Ramos (cell line): ENCODE measurements around the gene PLEKHA8.
"Not testable (repeated sequence)": the region's sequence is repeated elsewhere in the genome, so short reads cannot be mapped to it uniquely, and the experiment has no call there.

ENCODE experiments used
- in situ Hi-C: fragments of 300-500 bp; cut with MboI; formaldehyde crosslinking; loops from one replicate; pipeline ENCODE4 v1.14.3; 2022; ENCODE audit warnings: low sequenced_read_pairs; ENCODE audit not compliant: unreplicated experiment

PLEKHA8 gene

DNA sequence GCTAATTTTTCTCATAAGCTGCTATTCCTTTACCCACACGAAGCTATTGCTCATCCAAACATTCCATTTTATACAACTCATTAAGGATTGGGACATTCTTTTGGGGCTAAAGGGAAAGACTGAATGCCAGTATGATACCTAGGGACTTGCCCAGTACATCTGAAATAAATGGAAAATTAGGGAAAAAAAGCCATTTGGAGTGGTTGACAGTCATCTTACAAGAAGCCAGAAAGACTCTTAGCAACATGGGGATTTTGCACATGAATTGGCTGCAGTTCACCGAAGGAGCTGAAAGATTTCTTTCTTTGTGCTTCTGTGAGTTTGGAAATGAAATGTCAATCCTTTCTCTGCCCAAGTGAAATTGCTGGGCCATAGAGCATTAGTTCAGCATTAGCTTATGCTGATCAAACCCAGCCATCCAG is 63.3 kb downstream of the PLEKHA8 start:
- in situ Hi-C loops, result no loop called here

DNA sequence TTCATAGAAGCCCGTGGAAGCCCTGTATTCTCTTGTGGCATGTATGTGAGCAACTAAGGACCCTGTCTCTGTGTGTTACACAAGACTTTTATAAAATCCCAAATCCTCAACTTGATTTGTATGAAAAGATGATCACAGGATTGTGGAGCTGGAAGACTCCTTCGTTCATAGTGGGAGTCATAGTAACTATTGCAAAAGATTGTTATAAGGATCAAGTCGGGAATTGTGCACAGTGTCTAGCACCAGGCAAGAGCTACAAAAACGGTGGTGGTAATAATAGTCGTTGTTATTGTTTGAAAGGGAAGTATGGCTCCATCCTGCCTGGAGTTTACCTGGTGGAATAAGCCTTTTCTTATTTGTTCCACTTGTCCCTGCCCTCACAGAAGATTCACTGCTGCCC is 63.8 kb downstream of the PLEKHA8 start:
- in situ Hi-C loops, result no loop called here

DNA sequence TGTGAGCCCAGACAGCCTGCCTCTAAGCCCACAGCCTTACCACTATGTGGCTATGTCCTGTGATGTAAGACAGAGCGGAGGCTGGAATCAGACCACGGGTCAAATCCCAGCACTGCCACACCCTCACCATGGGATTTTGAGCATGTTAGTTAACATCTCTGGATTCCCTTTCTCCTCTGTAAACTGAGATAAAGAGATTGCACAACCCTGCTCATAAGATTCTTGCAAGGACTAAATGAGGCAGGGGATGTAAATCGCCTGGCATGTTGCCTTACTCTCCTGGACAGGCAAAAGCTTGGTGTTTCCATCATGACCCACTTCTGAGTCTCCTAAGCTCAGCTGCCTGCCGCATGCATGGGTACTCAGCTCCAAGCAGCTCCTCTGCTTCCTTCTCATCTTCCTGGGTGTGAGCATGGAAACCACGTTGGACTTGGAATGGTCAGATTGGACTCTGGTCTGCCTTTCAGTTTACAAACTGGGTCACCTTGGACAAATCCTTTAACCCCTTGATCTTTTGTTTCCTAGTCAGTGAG is 65.3 kb downstream of the PLEKHA8 start:
- in situ Hi-C loops, result no loop called here

DNA sequence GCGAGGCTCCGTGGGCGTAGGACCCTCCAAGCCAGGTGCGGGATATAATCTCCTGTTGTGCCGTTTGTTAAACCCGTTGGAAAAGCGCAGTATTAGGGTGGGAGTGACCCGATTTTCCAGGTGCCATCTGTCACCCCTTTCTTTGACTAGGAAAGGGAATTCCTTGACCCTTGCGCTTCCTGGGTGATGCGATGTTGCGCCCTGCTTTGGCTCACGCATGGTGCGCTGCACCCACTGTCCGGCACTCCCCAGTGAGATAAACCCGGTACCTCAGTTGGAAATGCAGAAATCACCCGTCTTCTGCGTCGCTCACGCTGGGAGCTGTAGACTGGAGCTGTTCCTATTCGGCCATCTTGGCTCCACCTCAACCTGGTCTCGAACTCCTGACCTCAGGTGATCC is 70.4 kb downstream of the PLEKHA8 start:
- in situ Hi-C loops, result not testable (repeated sequence)

DNA sequence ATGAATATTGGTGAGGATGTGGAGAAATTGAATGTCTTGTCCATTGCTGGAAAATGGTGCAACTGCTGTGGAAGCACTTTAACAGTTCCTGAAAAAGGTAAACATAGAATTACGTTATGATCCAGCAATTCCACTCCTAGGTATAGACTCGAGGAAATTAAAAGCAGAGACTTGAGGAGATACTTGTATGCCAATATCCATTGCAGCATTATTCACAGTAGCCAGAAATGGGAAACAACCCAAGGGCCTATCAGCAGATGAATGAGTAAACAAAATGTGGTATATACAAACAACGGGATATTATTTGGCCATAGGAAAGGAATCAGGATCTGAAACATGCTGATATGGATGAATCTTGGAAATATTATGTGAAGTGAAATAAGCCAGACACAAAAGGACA is 74.1 kb downstream of the PLEKHA8 start:
- in situ Hi-C loops, result no loop called here

DNA sequence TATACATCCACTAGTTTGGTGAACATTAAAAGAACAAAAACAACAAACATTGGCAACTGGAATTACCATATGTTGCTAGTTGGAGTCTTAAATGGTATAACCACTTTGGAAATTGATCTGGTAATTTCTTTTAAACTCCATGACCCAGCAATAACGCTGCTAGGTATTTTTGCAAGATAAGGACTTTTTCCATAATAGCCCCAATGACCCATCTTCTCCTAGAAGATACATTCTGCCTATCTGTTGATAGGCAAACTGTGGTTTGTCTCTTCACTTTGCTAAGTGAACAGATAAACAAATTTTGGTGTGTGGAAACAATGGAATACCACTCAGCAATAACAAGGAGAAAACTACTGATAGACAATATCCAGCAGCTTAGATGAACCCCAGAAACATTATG is 75.9 kb downstream of the PLEKHA8 start:
- in situ Hi-C loops, result no loop called here

DNA sequence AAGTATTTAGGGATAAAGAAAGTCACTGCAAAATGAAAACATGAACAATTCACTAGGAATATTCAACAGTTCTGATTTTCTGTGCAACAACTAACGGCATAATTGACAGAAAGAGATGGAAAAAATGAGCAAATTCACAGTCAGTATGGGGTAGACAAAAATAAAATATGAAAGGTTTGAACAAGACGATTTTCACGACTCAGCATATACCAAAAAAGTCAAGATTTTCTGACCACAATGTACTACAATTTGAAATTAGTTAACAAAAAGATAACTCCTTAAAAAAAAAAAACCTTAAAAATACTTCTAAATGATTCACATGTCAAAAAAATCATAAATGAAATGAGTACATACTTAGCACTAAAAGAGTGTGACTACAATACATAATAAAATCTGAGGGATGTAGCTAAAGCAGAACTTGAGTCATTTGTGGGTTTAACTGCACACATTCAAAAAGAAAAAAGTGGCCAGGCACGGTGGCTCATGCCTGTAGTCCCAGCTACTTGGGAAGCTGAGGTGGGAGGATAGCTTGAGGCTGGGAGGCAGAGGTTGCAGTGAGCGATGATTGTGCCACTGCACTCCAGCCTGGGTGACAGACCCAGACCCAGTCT is 84.0 kb downstream of the PLEKHA8 start:
- in situ Hi-C loops, result no loop called here

DNA sequence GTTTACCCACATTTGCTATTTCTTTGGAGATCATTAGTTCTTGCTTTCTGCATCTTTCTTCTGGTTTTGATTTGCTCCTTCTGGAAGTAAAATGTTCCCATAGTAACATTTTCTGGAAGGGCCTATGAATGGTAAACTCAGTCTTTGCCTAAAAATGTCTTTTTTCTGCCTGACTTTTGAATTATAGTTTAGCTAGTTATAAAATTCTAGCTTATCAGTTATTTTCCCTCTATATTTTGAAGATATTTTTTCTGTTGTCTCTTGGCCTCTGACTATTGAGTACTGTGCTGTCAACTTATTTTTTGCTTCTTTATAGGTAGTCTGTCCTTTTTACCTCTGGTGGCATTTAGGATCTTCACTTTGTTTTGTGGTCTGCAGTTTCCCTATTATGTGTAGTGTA is 84.9 kb downstream of the PLEKHA8 start:
- in situ Hi-C loops, result no loop called here

DNA sequence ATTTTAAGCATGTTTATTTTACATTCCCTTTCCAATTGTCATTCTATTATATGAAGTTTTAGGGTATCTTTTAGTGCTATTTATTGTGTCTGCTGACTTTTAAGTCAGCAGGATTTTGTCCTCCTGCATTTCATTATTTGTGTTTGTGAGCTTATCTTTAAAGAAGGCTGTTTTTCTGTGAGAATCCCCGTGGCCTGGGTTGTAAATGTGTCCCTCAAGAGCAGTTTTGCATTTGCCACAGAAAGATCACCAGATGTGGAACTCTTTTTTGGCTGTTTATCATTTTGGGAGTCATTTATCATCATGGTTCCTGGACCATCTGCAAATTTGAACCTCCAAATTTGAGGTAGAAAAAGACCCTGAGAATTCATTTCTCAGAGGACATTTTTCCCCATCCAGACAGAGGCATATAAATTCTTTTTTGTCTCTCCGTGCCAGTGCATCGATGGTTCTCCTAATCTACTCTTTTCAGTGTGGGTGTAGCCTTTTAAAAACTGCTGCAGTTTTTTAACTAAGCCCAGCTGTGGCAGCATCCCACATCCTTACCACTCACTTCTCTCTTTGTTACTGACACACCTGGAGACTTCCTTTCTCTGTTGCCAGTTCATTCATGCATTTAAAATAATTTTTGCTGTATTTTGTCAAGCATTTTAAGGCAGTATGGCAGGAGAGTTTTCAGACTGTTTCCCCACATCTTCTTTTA is 86.5 kb downstream of the PLEKHA8 start:
- in situ Hi-C loops, result no loop called here

DNA sequence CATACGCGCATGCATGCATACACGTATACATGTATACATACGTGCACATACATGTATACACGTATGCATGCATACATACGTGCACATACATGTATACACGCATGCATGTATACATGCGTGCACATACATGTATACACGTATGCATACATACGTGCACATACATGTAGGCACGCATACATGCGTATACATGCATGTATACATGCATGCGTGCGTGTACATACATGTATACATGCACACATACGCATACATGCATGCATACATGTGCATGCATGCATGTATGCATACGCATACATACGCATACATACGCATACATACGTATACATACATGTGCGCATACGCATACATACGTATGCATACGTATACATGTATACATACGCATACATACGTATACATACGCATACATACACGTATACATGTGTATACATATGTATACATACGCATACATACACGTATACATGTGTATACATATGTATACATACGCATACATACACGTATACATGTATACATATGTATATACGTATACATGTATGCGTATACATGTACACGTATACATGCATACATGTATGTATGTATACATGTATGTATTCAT is 87.6 kb downstream of the PLEKHA8 start:
- in situ Hi-C loops, result no loop called here

DNA sequence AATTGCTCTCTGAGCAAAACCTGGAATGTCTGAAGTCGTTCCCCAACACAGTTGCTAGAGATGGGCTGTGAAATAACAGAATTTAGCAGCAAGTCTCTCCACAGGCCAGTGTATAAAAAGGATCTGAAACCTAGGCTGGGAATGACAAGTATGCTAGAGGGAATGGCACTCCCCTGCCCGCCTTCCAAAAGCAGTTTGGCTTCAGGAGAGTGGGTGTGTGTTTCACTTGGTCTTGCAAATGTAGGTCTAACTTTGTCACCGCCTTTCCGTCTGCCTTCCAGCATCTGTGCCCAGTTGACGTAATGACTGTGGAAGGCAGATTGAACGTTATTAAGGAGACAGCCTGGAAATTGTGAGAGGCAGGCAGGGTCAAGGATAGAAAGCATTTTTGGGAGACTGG is 88.6 kb downstream of the PLEKHA8 start:
- in situ Hi-C loops, result no loop called here

DNA sequence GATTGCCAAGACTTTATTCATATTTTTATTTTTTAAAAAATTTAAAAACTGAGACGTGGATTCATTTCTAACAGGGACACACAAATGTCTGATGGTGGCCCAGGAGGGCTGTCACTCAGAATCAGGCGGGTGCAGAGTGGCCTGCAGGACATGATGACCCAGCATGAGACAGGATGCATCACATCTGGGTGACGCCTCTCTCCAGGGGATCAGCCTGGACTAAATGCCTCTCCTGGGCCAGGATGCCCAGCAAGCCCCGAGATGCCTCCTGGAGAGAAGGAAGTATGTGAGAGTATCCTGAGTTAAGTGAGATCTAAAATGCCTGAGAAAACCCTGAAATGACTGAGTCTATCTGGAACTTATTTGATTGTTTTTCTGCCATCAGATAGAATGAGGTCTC is 89.7 kb downstream of the PLEKHA8 start:
- in situ Hi-C loops, result no loop called here

DNA sequence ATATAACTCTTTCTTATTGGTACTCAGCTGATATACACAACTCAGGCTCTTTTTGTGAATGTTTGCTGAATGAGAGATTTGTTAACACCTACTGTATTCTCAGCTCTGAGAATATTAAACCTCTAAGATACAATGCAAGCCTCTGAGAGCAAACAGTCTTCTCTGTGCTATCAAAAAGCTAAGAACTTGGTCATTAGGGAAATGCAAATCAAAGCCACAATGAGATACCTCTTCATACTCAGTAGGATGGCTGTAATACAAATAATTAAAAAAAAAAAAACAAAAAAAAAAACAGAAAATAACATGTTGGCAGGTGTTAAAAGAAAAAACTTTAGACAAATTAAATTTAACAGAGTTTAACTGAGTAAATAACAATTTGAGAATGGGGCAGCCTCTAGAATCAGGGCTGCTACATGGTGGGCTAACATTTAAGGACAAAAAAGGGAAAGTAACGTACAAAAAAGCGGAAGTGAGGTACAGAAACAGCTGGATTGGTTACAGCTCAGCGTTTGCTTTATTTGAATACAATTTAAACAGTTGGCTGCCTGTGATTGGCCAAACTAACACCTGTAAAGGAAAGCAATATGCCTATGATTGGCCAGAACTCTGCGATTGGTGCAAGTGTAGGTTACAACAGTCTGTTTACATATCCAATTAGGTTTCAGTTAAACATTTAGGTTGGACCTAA is 91.8 kb downstream of the PLEKHA8 start:
- in situ Hi-C loops, result no loop called here

DNA sequence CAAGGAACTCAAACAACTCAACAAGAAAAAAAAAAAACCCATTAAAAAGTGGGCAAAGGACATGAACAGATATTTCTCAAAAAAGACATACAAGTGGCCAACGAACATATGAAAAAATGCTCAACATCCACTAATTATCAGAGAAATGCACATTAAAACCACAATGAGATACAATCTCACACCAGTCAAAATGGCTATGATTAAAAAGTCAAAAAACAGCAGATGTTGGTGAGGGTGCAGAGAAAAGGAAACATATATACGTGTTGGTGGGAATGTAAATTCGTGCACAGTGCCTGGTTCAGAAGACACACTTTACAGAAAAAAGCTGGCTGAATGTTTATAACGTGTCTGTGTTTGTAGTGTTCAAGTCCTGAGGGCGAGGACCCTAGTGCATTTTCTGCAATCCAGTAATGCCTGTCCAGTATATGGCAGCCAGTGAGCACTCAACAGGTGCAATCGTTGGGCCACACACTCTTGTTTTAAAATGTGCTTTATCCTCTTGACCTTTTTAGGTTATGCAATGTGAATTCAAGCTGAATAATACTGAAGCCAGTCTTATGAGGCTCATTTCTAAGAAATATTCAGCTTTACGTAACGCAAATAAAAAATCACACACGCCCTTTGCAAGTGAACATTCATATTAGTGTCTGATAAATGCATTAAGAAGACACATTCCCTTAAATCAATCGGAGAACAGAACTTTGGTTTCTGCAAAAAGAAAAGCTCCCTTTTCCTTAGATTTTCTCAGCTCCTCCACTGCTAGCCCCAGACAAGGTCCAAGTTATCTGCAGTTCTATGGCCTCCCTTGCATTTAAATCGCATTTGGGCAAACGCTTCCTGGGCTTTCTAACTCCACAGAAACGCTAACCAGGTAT is 105.8 kb downstream of the PLEKHA8 start:
- in situ Hi-C loops, result no loop called here

DNA sequence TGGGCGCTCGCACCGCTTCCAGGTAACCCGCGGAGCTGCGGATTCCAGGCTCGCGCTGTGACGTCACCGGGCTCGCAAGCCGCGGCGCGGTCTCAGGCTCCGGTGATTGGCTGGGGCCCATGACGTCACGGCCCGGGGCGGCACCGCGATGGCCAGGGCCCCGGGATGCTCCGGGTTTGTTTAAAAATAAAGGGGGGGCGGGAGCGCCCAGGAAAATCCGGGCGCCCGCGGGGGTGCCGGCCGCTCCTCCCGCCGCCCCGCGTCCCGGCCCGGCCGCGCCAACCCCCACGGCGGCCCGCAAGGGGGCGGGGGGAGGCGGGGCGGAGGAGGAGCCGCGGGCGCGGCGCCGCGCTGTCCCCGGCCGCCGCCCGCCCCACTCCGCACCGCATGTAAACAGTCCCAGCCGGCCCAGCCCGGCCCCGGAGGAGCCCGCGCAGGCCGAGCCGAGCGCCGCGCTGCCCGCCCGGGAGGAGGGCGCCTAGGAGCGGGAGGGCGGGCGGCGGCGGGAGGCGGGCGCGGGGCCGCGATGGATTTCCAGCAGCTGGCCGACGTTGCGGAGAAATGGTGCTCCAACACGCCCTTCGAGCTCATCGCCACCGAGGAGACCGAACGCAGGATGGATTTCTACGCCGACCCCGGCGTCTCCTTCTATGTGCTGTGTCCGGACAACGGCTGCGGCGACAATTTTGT is 106.5 kb downstream of the PLEKHA8 start, which contains the start of gene MTURN:
TSS of gene MTURN (plus strand) at position 376 of the 690 bp plus-strand sequence. CDS start at position 527, 151 bp downstream.
- in situ Hi-C loops, result no loop called here

DNA sequence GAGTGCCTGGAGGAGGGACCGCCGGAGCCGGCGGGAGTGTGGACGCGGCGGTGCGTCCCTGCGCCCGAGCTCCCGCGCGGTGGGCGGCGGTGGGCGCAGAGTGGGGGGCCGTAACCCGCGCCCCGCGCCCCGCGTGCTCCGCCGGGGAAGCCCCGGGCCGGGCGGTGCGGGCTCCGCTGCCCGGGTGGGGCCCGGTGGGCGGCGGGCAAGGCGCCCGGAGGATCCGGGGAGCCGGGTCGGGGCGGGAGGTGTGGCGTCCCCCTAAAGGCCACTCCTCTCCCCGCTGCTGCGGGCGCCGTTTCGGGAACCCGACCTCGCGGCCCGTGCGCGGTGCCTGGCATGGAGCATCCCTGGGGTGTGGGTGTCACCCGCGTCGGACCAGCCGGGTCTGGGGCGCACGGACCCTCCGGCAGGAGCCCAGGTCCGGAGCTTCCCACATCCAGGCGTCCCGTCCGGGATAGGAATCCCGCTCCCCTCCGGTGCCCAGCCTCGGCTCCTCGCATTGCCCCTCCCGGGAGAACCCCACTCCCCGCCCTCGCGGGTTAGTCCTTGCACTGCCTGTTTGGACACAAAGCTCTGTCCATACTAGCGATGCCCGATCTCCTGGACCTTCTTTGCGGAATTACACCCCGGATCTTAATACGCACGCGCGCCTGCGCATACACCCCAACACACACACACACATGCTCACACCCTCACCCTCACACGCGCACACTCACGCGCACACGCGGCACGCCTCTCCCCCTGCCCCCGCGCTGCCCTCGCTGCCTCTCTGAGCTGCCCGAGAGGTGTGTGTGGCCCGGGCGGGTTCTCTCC is 107.3 kb downstream of the PLEKHA8 start:
- in situ Hi-C loops, result no loop called here

DNA sequence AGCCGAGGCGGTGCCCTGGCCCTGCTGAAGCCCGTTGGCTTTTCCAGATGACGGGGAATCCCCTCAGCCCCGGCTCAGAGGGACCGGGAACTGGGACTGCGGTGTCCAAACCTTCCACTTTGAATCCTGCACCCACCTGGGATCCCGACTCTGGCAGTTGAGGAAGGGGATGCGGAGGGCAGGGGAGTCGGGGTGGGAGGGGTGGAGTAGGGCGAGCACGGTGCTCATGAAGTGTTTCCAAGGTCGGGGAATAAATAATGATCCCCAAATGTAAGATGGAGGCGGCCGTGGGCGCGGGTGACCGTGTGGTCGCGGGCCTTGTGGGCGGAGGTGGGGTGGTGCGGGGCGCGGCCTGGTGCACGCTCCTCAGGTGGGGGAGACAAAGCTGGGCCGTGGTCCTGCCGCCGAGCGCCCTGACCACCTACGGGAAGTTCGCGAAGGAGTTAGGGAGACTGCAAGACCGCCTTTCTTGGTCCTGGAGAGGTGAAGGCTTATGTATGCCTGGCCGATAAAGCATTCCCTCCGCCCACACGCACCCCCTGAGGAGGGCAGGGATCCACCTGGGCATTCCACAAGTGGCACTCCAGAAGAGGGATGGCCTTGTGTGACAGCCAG is 108.0 kb downstream of the PLEKHA8 start:
- in situ Hi-C loops, result no loop called here
